ENCODE data around the gene ZNF780A. TPM values are rescaled to one million over a fixed set of nuclear protein-coding genes. Genes with fewer than 3 reads are reported as not detected.
"Not testable (repeated sequence)": the region's sequence is repeated elsewhere in the genome, so short reads cannot be mapped to it uniquely, and the experiment has no call there.

Gene ZNF780A
- total and polyA plus RNA-seq, 2 experiments from 2014 or later = 3.9 to 7.2 TPM

DNA sequence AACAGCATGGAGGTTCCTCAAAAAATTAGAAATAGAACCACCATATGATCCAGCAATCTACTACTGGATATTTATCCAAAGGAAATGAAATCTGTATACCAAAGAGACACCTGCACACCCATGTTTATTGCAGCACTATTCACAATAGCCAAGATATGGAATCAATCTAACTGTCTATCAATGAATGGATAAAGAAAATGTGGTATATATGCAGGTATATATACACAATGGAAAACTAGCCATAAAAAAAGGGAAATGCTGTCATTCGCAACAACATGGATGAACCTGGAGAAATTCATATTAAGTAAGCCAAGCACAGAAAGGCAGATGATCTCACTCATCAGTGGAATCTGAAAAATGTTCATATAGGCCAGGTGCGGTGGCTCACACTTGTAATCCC is 37.3 kb downstream of the ZNF780A start:
- Histone ChIP-seq H3K27ac (no peak overlapping the region), H3K4me1 (ENCODE audit: insufficient read depth) (peaks cover 14% of the 10 kb centered on the region), H3K36me3 (ENCODE audit: low read depth) (peaks cover 2% of the 10 kb centered on the region; the same call in 1 of the 2 replicates), H3K79me2 (ENCODE audit: insufficient read depth) (peaks cover 74% of the 10 kb centered on the region), H3K4me3 (no peak overlapping the region), H3K9me2 (ENCODE audit: insufficient read depth) (no peaks in the 10 kb centered on the region; the same call in 1 of the 2 replicates), H3K4me2 (ENCODE audit: unreplicated experiment) (no peak overlapping the region), H4K20me1 (ENCODE audit: insufficient read depth) (no peaks in the 10 kb centered on the region), H3K9ac (no peak overlapping the region), H3K9me3 (ENCODE audit: low read depth) (no peaks in the 10 kb centered on the region), H3K27me3 (replicated peaks; ENCODE audit: insufficient read depth) (no peaks in the 10 kb centered on the region), H3F3A (ENCODE audit: insufficient read depth) (no peaks in the 10 kb centered on the region), H2AFZ (no peak overlapping the region)
- in situ Hi-C loops (cut with MboI) = no loop called here
- 87 to 89% methylated on average over 2 of the region's 2 CpGs for WGBS, 2 experiments (ENCODE audit: low coverage in 1 of 2, low lambda C conversion rate in 2 of 2, missing lambda C conversion rate in 2 of 2)
- TF ChIP-seq EZH2 (IDR thresholded peaks at IDR 0.05; ENCODE audit: insufficient read depth, poor library complexity, severe bottlenecking) = no peak
- DNase-seq = no peak

DNA sequence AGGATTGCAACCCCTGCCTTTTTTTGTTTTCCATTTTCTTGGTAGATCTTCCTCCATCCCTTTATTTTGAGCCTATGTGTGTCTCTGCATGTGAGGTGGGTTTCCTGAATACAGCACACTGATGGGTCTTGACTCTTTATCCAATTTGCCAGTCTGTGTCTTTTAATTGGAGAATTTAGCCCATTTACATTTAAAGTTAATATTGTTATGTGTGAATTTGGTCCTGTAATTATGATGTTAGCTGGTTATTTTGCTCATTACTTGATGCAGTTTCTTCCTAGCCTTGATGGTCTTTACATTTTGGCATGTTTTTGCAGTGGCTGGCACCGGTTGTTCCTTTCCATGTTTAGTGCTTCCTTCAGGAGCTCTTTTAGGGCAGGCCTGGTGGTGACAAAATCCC is 49.0 kb downstream of the ZNF780A start:
- H3K4me1 ChIP-seq (ENCODE audit: insufficient read depth); in situ Hi-C loops (cut with MboI); H3K27ac ChIP-seq; H3K4me3 ChIP-seq; H3K27me3 ChIP-seq (replicated peaks; ENCODE audit: insufficient read depth); DNase-seq; H3K79me2 ChIP-seq (ENCODE audit: insufficient read depth); H3K9me2 ChIP-seq (ENCODE audit: insufficient read depth); H2AFZ ChIP-seq; H4K20me1 ChIP-seq (ENCODE audit: insufficient read depth); H3K9me3 ChIP-seq (ENCODE audit: low read depth); H3F3A ChIP-seq (ENCODE audit: insufficient read depth); H3K9ac ChIP-seq; H3K4me2 ChIP-seq (ENCODE audit: unreplicated experiment): not testable (repeated sequence)
- 88 to 100% methylated on average over 1 of the region's 1 CpG for WGBS, 2 experiments (ENCODE audit: low coverage in 1 of 2, low lambda C conversion rate in 2 of 2, missing lambda C conversion rate in 2 of 2)
- peaks cover 37% of the 10 kb centered on the region for H3K36me3 ChIP-seq (ENCODE audit: low read depth)

DNA sequence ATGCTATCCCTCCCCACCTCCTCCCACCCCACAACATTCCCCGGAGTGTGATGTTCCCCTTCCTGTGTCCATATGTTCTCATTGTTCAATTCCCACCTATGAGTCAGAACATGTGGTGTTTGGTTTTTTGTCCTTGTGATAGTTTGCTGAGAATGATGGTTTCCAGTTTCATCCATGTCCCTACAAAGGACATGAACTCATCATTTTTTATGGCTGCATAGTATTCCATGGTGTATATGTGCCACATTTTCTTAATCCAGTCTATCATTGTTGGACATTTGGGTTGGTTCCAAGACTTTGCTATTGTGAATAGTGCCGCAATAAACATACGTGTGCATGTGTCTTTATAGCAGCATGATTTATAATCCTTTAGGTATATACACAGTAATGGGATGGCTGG is 52.7 kb downstream of the ZNF780A start:
- H3K9ac ChIP-seq; H4K20me1 ChIP-seq (ENCODE audit: insufficient read depth); H3K4me3 ChIP-seq; H3K9me2 ChIP-seq (ENCODE audit: insufficient read depth); H3K79me2 ChIP-seq (ENCODE audit: insufficient read depth); H3K4me1 ChIP-seq (ENCODE audit: insufficient read depth); in situ Hi-C loops (cut with MboI); H2AFZ ChIP-seq; H3K27ac ChIP-seq; H3K9me3 ChIP-seq (ENCODE audit: low read depth); H3F3A ChIP-seq (ENCODE audit: insufficient read depth); DNase-seq; H3K4me2 ChIP-seq (ENCODE audit: unreplicated experiment); H3K27me3 ChIP-seq (replicated peaks; ENCODE audit: insufficient read depth): not testable (repeated sequence)
- WGBS, 2 experiments (ENCODE audit: low coverage in 1 of 2, low lambda C conversion rate in 2 of 2, missing lambda C conversion rate in 2 of 2) = 91 to 96% methylated on average over 3 of the region's 3 CpGs
- peaks cover 21% of the 10 kb centered on the region; the same call in 1 of the 2 replicates for H3K36me3 ChIP-seq (ENCODE audit: low read depth)

DNA sequence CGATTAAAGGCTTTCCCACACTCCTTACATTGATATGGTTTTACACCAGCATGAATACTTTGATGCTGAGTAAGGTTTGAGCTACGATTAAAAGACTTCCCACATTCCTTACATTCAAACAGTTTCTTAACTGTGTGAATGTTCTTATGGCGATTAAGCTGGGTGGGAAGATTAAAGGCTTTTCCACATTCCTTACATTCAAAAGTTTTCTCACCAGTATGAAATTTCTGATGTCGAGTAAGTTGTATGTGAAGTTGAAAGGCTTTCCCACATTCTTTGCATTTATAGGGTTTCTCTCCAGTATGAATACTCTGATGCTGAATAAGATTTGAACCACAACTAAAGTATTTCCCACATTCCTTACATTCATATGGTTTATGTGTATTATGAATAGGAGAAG is 54.7 kb downstream of the ZNF780A start:
- H2AFZ ChIP-seq = no peak overlapping the region
- peaks cover 6% of the 10 kb centered on the region for H3F3A ChIP-seq (ENCODE audit: insufficient read depth)
- no peak for TF ChIP-seq EZH2 (IDR thresholded peaks at IDR 0.05; ENCODE audit: insufficient read depth, poor library complexity, severe bottlenecking)
- H3K36me3 ChIP-seq (ENCODE audit: low read depth) = peaks cover 24% of the 10 kb centered on the region
- no peaks in the 10 kb centered on the region for H4K20me1 ChIP-seq (ENCODE audit: insufficient read depth)
- no peak overlapping the region for H3K4me3 ChIP-seq
- H3K27ac ChIP-seq = no peak overlapping the region
- no peaks in the 10 kb centered on the region for H3K4me1 ChIP-seq (ENCODE audit: insufficient read depth)
- no peaks in the 10 kb centered on the region for H3K9me2 ChIP-seq (ENCODE audit: insufficient read depth)
- H3K4me2 ChIP-seq (ENCODE audit: unreplicated experiment) = no peak overlapping the region
- H3K9ac ChIP-seq = no peak overlapping the region
- 75 to 84% methylated on average over 4 of the region's 4 CpGs for WGBS, 2 experiments (ENCODE audit: low coverage in 1 of 2, low lambda C conversion rate in 2 of 2, missing lambda C conversion rate in 2 of 2)
- H3K27me3 ChIP-seq (replicated peaks; ENCODE audit: insufficient read depth) = no peaks in the 10 kb centered on the region
- in situ Hi-C loops (cut with MboI) = no loop called here
- H3K79me2 ChIP-seq (ENCODE audit: insufficient read depth) = no peaks in the 10 kb centered on the region
- peaks cover 5% of the 10 kb centered on the region for H3K9me3 ChIP-seq (ENCODE audit: low read depth)
- DNase-seq = no peak

DNA sequence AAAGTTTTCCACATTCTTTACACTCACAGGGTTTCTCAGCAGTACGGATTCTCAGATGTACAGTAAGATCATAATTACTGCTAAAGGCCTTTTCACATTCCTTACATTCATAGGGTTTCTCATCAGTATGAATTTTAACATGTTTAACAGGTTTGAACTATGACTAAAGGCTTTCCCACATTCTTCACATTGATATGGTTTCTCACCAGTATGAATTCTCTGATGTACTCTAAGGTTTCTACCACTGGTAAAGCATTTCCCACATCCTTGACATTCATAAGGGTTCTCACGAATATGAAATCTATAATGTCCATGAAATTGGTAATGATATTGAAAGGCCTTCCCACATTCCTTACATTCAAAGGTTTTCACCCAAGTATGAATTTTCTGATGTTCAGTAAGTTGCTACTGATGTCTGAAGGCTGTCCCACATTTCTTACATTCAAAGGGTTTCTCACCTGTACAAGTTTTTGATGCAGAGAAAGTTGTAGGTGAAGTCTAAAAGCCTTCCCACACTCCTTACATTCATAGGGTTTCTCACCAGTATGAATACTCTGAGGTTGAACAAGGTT is 56.7 kb downstream of the ZNF780A start:
- peaks cover 30% of the 10 kb centered on the region for H3K36me3 ChIP-seq (ENCODE audit: low read depth)
- no peak overlapping the region for H3K27ac ChIP-seq
- WGBS, 2 experiments (ENCODE audit: low coverage in 1 of 2, low lambda C conversion rate in 2 of 2, missing lambda C conversion rate in 2 of 2) = 90 to 92% methylated on average over 2 of the region's 2 CpGs
- no peak overlapping the region for H3K4me3 ChIP-seq
- peaks cover 5% of the 10 kb centered on the region for H3K9me3 ChIP-seq (ENCODE audit: low read depth)
- H3K9me2 ChIP-seq (ENCODE audit: insufficient read depth) = no peaks in the 10 kb centered on the region
- in situ Hi-C loops (cut with MboI) = no loop called here
- no peak overlapping the region for H2AFZ ChIP-seq
- H3K79me2 ChIP-seq (ENCODE audit: insufficient read depth) = no peaks in the 10 kb centered on the region
- peaks cover 6% of the 10 kb centered on the region for H3F3A ChIP-seq (ENCODE audit: insufficient read depth)
- H3K4me2 ChIP-seq (ENCODE audit: unreplicated experiment) = no peak overlapping the region
- no peak overlapping the region for H3K9ac ChIP-seq
- H4K20me1 ChIP-seq (ENCODE audit: insufficient read depth) = no peaks in the 10 kb centered on the region
- no peaks in the 10 kb centered on the region for H3K4me1 ChIP-seq (ENCODE audit: insufficient read depth)
- no peaks in the 10 kb centered on the region for H3K27me3 ChIP-seq (replicated peaks; ENCODE audit: insufficient read depth)
- no peak for DNase-seq
- TF ChIP-seq EZH2 (IDR thresholded peaks at IDR 0.05; ENCODE audit: insufficient read depth, poor library complexity, severe bottlenecking) (no peak), EZH2phosphoT487 (IDR thresholded peaks at IDR 0.05; ENCODE audit: insufficient read depth, low read depth) (no peak)

Data from GM23248 (cell line).